Astrocyte (in vitro differentiated cells and primary cell): ENCODE results near the gene MARK2.

ENCODE experiments used
- CTCF ChIP-seq: IDR thresholded peaks from 2 replicates; pipeline ENCODE4 v1.5.1; 2011; ENCODE audit warnings: low read depth, mild to moderate bottlenecking, inconsistent platforms, low read length, moderate library complexity; ENCODE audit not compliant: insufficient read depth
- EZH2 ChIP-seq: IDR thresholded peaks from 2 replicates; pipeline ENCODE4 v1.6.1; 2012; ENCODE audit warnings: mild to moderate bottlenecking, low read length, inconsistent platforms; ENCODE audit not compliant: insufficient read depth

GRCh38 chr11:63942803-63943202, 103.9 kb downstream of the MARK2 start:
- TF ChIP-seq CTCF = no peak
- no peak for TF ChIP-seq EZH2
